Astrocyte (in vitro differentiated cells and primary cell): ENCODE data around the gene PDXK. TPM values are rescaled to one million over a fixed set of nuclear protein-coding genes. Genes with fewer than 3 reads are reported as not detected.

ENCODE experiments used
- DNase-seq: peaks from one replicate; pipeline ENCODE4 v3.0.0-alpha.2; 2010; ENCODE audit warnings: low read depth
- FAIRE-seq: peaks from 2 replicates; lab custom pipeline; 2011; peaks lifted over from hg19 to GRCh38; lab: Jason Lieb, UNC
- H2AFZ ChIP-seq: 2 replicates; pipeline ENCODE4 v1.6.0; 2012; ENCODE audit warnings: low read depth, low read length, inconsistent platforms
- H3K27ac ChIP-seq: 2 replicates; pipeline ENCODE4 v1.5.1; 2011; ENCODE audit warnings: low read depth, low read length, inconsistent platforms
- H3K27me3 ChIP-seq: 2 replicates; pipeline ENCODE4 v1.6.0; 2011; ENCODE audit warnings: low read length, inconsistent platforms; ENCODE audit not compliant: insufficient read depth
- H3K36me3 ChIP-seq: 2 replicates; pipeline ENCODE4 v1.5.1; 2011; ENCODE audit warnings: low read length, inconsistent platforms; ENCODE audit not compliant: insufficient read depth
- H3K4me1 ChIP-seq: 2 replicates; pipeline ENCODE4 v1.5.1; 2011; ENCODE audit warnings: low read length, inconsistent platforms; ENCODE audit not compliant: insufficient read depth
- H3K4me2 ChIP-seq: 2 replicates; pipeline ENCODE4 v1.6.0; 2012; ENCODE audit warnings: low read length, inconsistent platforms
- H3K4me3 ChIP-seq: 2 replicates; pipeline ENCODE4 v1.5.1; 2011; ENCODE audit warnings: low read depth, mild to moderate bottlenecking, low read length, inconsistent platforms; ENCODE audit not compliant: insufficient read depth
- H3K79me2 ChIP-seq: 2 replicates; pipeline ENCODE4 v1.6.0; 2012; ENCODE audit warnings: mild to moderate bottlenecking, low read length, inconsistent platforms; ENCODE audit not compliant: insufficient read depth
- H3K9ac ChIP-seq: 2 replicates; pipeline ENCODE4 v1.6.0; 2012; ENCODE audit warnings: mild to moderate bottlenecking, low read length, inconsistent platforms
- H3K9me3 ChIP-seq: 2 replicates; pipeline ENCODE4 v1.5.1; 2012; ENCODE audit warnings: low read depth, mild to moderate bottlenecking, low read length, inconsistent platforms; ENCODE audit not compliant: insufficient read depth
- H4K20me1 ChIP-seq: 2 replicates; pipeline ENCODE4 v1.6.0; 2012; ENCODE audit warnings: low read length, inconsistent platforms; ENCODE audit not compliant: insufficient read depth
- H3K27ac Mint-ChIP-seq: one replicate; pipeline ENCODE4 v1.8.0; 2021; ENCODE audit warnings: mild to moderate bottlenecking, mixed read lengths; ENCODE audit not compliant: unreplicated experiment
- H3K27me3 Mint-ChIP-seq: one replicate; pipeline ENCODE4 v1.8.0; 2021; ENCODE audit warnings: low read depth, mixed read lengths; ENCODE audit not compliant: unreplicated experiment
- H3K36me3 Mint-ChIP-seq: one replicate; pipeline ENCODE4 v1.8.0; 2021; ENCODE audit warnings: low read depth, mixed read lengths; ENCODE audit not compliant: unreplicated experiment
- H3K4me1 Mint-ChIP-seq: one replicate; pipeline ENCODE4 v1.8.0; 2021; ENCODE audit warnings: low read depth, mixed read lengths; ENCODE audit not compliant: unreplicated experiment
- H3K4me3 Mint-ChIP-seq: one replicate; pipeline ENCODE4 v1.8.0; 2021; ENCODE audit warnings: mild to moderate bottlenecking, moderate library complexity, mixed read lengths; ENCODE audit not compliant: unreplicated experiment
- H3K9me3 Mint-ChIP-seq: one replicate; pipeline ENCODE4 v1.8.0; 2021; ENCODE audit warnings: mild to moderate bottlenecking, mixed read lengths; ENCODE audit not compliant: unreplicated experiment
- CTCF ChIP-seq: IDR thresholded peaks from 2 replicates; pipeline ENCODE4 v1.5.1; 2011; ENCODE audit warnings: low read depth, mild to moderate bottlenecking, inconsistent platforms, low read length, moderate library complexity; ENCODE audit not compliant: insufficient read depth
- EZH2 ChIP-seq: IDR thresholded peaks from 2 replicates; pipeline ENCODE4 v1.6.1; 2012; ENCODE audit warnings: mild to moderate bottlenecking, low read length, inconsistent platforms; ENCODE audit not compliant: insufficient read depth
- total RNA-seq: library from RNA; stranded (reverse); gene quantifications from 2 replicates; pipeline ENCODE4 v1.2.1, GENCODE V29; 2021

Gene PDXK
- total RNA-seq, 1 donor from 2014 or later, result 180 TPM

- no peak for TF ChIP-seq CTCF
- TF ChIP-seq EZH2, result no peak
- Mint-ChIP-seq H3K4me1 (no peaks in the 10 kb centered on the region), H3K27ac (no peak overlapping the region), H3K36me3 (peaks cover 30% of the 10 kb centered on the region), H3K9me3 (no peaks in the 10 kb centered on the region), H3K4me3 (no peak overlapping the region), H3K27me3 (no peaks in the 10 kb centered on the region)
- no peak for DNase-seq
- H3K36me3 ChIP-seq, result peaks cover 11% of the 10 kb centered on the region
- no peaks in the 10 kb centered on the region for H3K27me3 ChIP-seq
- no peak overlapping the region for H3K4me3 ChIP-seq
- no peaks in the 10 kb centered on the region for H3K4me1 ChIP-seq
- H2AFZ ChIP-seq, result no peak overlapping the region
- H4K20me1 ChIP-seq, result peaks cover 16% of the 10 kb centered on the region
- no peaks in the 10 kb centered on the region for H3K9me3 ChIP-seq
- no peak overlapping the region for H3K9ac ChIP-seq
- H3K4me2 ChIP-seq, result no peak overlapping the region
- no peaks in the 10 kb centered on the region for H3K79me2 ChIP-seq
- no peak overlapping the region for H3K27ac ChIP-seq
- no peak for FAIRE-seq
These were observed 33.1 kb downstream of the PDXK start for GRCh38 chr21:43751955-43752591.

GRCh38 chr21:43752758-43753438 is 34.0 kb downstream of the PDXK start:
- no peaks in the 10 kb centered on the region for H3K79me2 ChIP-seq
- H3K4me3 Mint-ChIP-seq, result no peak overlapping the region
- no peak overlapping the region for H3K4me2 ChIP-seq
- H2AFZ ChIP-seq, result no peak overlapping the region
- DNase-seq (no peak), FAIRE-seq (no peak)
- H3K9ac ChIP-seq, result no peak overlapping the region
- peaks cover 16% of the 10 kb centered on the region for H4K20me1 ChIP-seq
- H3K27me3 Mint-ChIP-seq, result no peaks in the 10 kb centered on the region
- no peak overlapping the region for H3K27ac Mint-ChIP-seq
- no peaks in the 10 kb centered on the region for H3K27me3 ChIP-seq
- H3K27ac ChIP-seq, result no peak overlapping the region
- H3K4me1 ChIP-seq, result peaks cover 5% of the 10 kb centered on the region
- H3K36me3 Mint-ChIP-seq, result peaks cover 24% of the 10 kb centered on the region
- H3K4me3 ChIP-seq, result no peak overlapping the region
- no peaks in the 10 kb centered on the region for H3K9me3 ChIP-seq
- TF ChIP-seq CTCF (no peak), EZH2 (no peak)
- no peaks in the 10 kb centered on the region for H3K9me3 Mint-ChIP-seq
- H3K36me3 ChIP-seq, result peaks cover 11% of the 10 kb centered on the region
- H3K4me1 Mint-ChIP-seq, result no peaks in the 10 kb centered on the region

GRCh38 chr21:43753439-43753799 is 34.5 kb downstream of the PDXK start:
- no peak for FAIRE-seq
- Mint-ChIP-seq H3K9me3 (no peaks in the 10 kb centered on the region), H3K36me3 (peaks cover 25% of the 10 kb centered on the region), H3K4me3 (no peak overlapping the region), H3K27ac (no peak overlapping the region), H3K4me1 (peaks cover 4% of the 10 kb centered on the region), H3K27me3 (no peaks in the 10 kb centered on the region)
- no peak overlapping the region for H3K27ac ChIP-seq
- H2AFZ ChIP-seq, result no peak overlapping the region
- DNase-seq, result no peak
- peaks cover 16% of the 10 kb centered on the region for H4K20me1 ChIP-seq
- peaks cover 6% of the 10 kb centered on the region for H3K4me1 ChIP-seq
- peaks cover 11% of the 10 kb centered on the region for H3K36me3 ChIP-seq
- no peak overlapping the region for H3K9ac ChIP-seq
- H3K9me3 ChIP-seq, result no peaks in the 10 kb centered on the region
- no peaks in the 10 kb centered on the region for H3K27me3 ChIP-seq
- TF ChIP-seq CTCF (no peak), EZH2 (no peak)
- no peaks in the 10 kb centered on the region for H3K79me2 ChIP-seq
- H3K4me3 ChIP-seq, result no peak overlapping the region
- H3K4me2 ChIP-seq, result no peak overlapping the region
